Loucy (cell line): ENCODE data around the gene KRTAP10-11.

Experiments
- H2AFZ ChIP-seq: fragments of 200-600 bp; sonication (generic); 2 replicates; pipeline ENCODE4 v1.6.0; 2016; ENCODE audit warnings: antibody characterized with exemption, mild to moderate bottlenecking, low read length, moderate library complexity
- H3F3A ChIP-seq: fragments of 200-600 bp; 2 replicates; pipeline ENCODE4 v1.6.0; 2016; ENCODE audit warnings: antibody characterized with exemption, low read depth, mild to moderate bottlenecking
- H3K27me3 ChIP-seq: fragments of 200-600 bp; sonication (generic); 2 replicates; pipeline ENCODE4 v1.6.1; 2014; ENCODE audit warnings: low read length, mild to moderate bottlenecking; ENCODE audit not compliant: insufficient read depth, poor library complexity, severe bottlenecking
- H3K36me3 ChIP-seq: fragments of 200-600 bp; sonication (generic); 2 replicates; pipeline ENCODE4 v1.6.1; 2016; ENCODE audit warnings: low read length; ENCODE audit not compliant: insufficient read depth
- H3K4me1 ChIP-seq: fragments of 200-600 bp; sonication (generic); 2 replicates; pipeline ENCODE4 v1.5.1; 2014; ENCODE audit warnings: low read length, mild to moderate bottlenecking; ENCODE audit not compliant: insufficient read depth, poor library complexity, severe bottlenecking
- H3K4me2 ChIP-seq: fragments of 200-600 bp; sonication (generic); 2 replicates; pipeline ENCODE4 v1.6.0; 2014; ENCODE audit warnings: antibody characterized with exemption, low read length, low read depth, mild to moderate bottlenecking; ENCODE audit not compliant: poor library complexity, severe bottlenecking
- H3K4me3 ChIP-seq: fragments of 200-600 bp; sonication (generic); 2 replicates; pipeline ENCODE4 v1.5.1; 2014; ENCODE audit warnings: low read length, mild to moderate bottlenecking, mixed read lengths; ENCODE audit not compliant: poor library complexity, severe bottlenecking
- H3K79me2 ChIP-seq: fragments of 200-600 bp; sonication (generic); 2 replicates; pipeline ENCODE4 v1.6.1; 2014; ENCODE audit warnings: low read length; ENCODE audit not compliant: insufficient read depth
- H3K9ac ChIP-seq: fragments of 200-600 bp; sonication (generic); 2 replicates; pipeline ENCODE4 v1.6.0; 2014; ENCODE audit warnings: mild to moderate bottlenecking, low read depth, low read length, moderate library complexity; ENCODE audit not compliant: poor library complexity, severe bottlenecking
- H3K9me2 ChIP-seq: fragments of 200-600 bp; sonication (generic); replicated peaks from 2 replicates; pipeline ENCODE4 v1.6.1; 2016; ENCODE audit warnings: low read depth, low read length, mixed read lengths
- H3K9me3 ChIP-seq: fragments of 200-600 bp; sonication (generic); 2 replicates; pipeline ENCODE4 v1.6.1; 2014; ENCODE audit warnings: mild to moderate bottlenecking, antibody characterized with exemption, low read length, low read depth; ENCODE audit not compliant: insufficient read depth
- H4K20me1 ChIP-seq: fragments of 200-600 bp; sonication (generic); 2 replicates; pipeline ENCODE4 v1.6.0; 2014; ENCODE audit warnings: antibody characterized with exemption, low read length, mild to moderate bottlenecking; ENCODE audit not compliant: insufficient read depth, poor library complexity, severe bottlenecking
- EZH2phosphoT487 ChIP-seq: fragments of 200-600 bp; IDR thresholded peaks from 2 replicates; pipeline ENCODE4 v1.6.1; 2018; ENCODE audit warnings: antibody characterized with exemption, mild to moderate bottlenecking, moderate library complexity, borderline replicate concordance
- TF ChIP-seq, protein P1 (sequence below): fragments of 200-600 bp; sonication (generic); conservative IDR thresholded peaks from 2 replicates; pipeline ENCODE4 v1.5.1; 2014; ENCODE audit warnings: mild to moderate bottlenecking, antibody characterized with exemption, low read length

The KRTAP10-11 gene

DNA sequence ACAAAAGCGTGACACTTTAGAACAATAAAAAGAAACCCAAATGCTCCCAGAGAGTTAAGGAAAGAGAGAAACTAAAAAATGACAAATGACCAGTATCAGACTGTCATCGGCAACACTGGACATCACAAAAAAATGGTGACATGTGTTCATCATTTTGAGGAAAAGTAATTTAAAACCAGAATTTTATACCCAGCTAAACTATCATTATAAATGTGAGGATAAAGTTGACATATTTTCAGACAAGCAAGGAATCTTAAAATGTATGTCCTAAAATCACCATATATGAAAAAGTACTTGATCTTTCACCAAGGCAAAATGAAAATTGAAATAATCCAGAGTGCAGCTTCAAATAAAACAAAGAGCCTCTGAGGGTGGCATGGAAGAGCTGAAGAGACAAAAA, 1.3 kb upstream of the KRTAP10-11 start:
- TF ChIP-seq EZH2phosphoT487: no peak
- TF ChIP-seq, protein P1, sequence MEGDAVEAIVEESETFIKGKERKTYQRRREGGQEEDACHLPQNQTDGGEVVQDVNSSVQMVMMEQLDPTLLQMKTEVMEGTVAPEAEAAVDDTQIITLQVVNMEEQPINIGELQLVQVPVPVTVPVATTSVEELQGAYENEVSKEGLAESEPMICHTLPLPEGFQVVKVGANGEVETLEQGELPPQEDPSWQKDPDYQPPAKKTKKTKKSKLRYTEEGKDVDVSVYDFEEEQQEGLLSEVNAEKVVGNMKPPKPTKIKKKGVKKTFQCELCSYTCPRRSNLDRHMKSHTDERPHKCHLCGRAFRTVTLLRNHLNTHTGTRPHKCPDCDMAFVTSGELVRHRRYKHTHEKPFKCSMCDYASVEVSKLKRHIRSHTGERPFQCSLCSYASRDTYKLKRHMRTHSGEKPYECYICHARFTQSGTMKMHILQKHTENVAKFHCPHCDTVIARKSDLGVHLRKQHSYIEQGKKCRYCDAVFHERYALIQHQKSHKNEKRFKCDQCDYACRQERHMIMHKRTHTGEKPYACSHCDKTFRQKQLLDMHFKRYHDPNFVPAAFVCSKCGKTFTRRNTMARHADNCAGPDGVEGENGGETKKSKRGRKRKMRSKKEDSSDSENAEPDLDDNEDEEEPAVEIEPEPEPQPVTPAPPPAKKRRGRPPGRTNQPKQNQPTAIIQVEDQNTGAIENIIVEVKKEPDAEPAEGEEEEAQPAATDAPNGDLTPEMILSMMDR: no peak
- Histone ChIP-seq H3F3A (no peaks in the 10 kb centered on the region), H3K27me3 (no peaks in the 10 kb centered on the region), H3K36me3 (no peaks in the 10 kb centered on the region), H2AFZ (no peak overlapping the region), H3K4me1 (no peaks in the 10 kb centered on the region), H3K9ac (no peak overlapping the region), H3K9me3 (peaks cover 16% of the 10 kb centered on the region; the same call in 1 of the 2 replicates), H3K4me3 (no peak overlapping the region), H4K20me1 (no peaks in the 10 kb centered on the region), H3K4me2 (no peak overlapping the region), H3K79me2 (no peaks in the 10 kb centered on the region), H3K9me2 (no peaks in the 10 kb centered on the region)

DNA sequence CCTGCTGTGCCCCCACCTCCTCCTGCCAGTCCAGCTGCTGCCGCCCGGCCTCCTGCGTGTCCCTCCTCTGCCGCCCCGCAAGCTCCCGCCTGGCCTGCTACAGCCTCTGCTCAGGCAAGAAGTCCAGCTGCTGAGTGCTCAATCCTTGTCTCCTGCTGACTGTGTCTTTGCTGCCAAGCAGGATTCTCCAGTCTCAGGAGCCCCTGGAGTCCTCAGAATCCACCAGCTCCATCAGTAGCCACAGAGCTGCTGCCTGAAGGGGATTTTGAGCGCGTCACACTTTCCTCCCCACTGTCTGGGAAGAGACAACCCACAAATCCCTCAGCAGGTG, 973 bp downstream of the KRTAP10-11 start:
- Histone ChIP-seq H3K4me1 (no peaks in the 10 kb centered on the region), H3K9me2 (no peaks in the 10 kb centered on the region), H3F3A (no peaks in the 10 kb centered on the region), H4K20me1 (no peaks in the 10 kb centered on the region), H3K27me3 (no peaks in the 10 kb centered on the region), H3K36me3 (no peaks in the 10 kb centered on the region), H3K4me2 (no peak overlapping the region), H3K9ac (no peak overlapping the region), H3K4me3 (no peak overlapping the region), H3K79me2 (no peaks in the 10 kb centered on the region), H3K9me3 (peaks cover 12% of the 10 kb centered on the region; the same call in 1 of the 2 replicates), H2AFZ (no peak overlapping the region)
- TF ChIP-seq EZH2phosphoT487: no peak
- TF ChIP-seq, protein P1: no peak

DNA sequence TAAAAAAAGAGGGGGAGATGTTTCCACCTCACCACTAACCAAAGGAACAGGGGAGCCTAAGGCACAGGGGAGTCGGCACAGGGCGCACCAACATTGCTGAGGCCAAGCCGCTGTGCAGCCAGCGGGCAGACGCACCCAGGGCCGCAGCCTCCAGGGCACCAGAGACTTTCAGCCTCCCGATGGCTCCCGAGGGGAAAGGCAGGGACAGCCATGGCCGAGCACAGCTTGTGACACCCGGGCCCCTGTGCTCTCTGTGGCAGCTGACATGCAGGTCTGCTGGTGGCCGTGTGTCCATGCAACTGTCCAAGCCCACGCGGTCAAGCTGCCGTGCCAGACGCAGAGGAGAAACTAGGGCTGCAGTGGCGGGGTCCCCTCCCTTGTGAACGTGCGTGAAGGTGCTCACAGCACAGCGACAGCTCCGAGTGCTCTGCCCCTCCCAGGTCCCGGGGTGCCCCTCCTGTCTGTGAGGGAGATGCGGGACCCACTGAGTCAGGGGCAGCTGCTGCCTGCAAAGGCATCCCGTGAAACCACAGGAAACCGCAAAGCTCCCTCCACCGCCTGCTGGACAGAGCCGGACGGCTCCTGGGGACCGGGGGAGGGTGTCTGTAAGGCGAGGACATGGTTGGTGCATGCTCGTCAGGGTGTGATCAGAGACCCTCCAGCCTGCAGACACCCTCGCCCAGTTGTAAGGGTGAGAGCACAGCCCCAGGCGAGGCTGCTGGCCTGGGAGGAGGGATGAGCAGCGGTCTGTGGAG, 2.5 kb downstream of the KRTAP10-11 start:
- Histone ChIP-seq H2AFZ (no peak overlapping the region), H3K4me1 (no peaks in the 10 kb centered on the region), H3K9me3 (peaks cover 7% of the 10 kb centered on the region; the same call in 1 of the 2 replicates), H3K4me3 (no peak overlapping the region), H4K20me1 (no peaks in the 10 kb centered on the region), H3F3A (no peaks in the 10 kb centered on the region), H3K9me2 (no peaks in the 10 kb centered on the region), H3K4me2 (no peak overlapping the region), H3K79me2 (no peaks in the 10 kb centered on the region), H3K9ac (no peak overlapping the region), H3K36me3 (no peaks in the 10 kb centered on the region), H3K27me3 (no peaks in the 10 kb centered on the region)
- TF ChIP-seq EZH2phosphoT487: no peak
- TF ChIP-seq, protein P1: no peak
